HCT116 (cell line): ENCODE results near the gene WWOX. TPM values are rescaled to one million over a fixed set of nuclear protein-coding genes. Genes with fewer than 3 reads are reported as not detected.
"Not testable (repeated sequence)": the region's sequence is repeated elsewhere in the genome, so short reads cannot be mapped to it uniquely, and the experiment has no call there.

Source experiments
- ATAC-seq: fragments of 200-7000 bp; cut with Tn5 transposase; 2 replicates; pipeline ENCODE4 v1.9.1; 2020; ENCODE audit warnings: mild to moderate bottlenecking, moderate library complexity
- BruUV-seq: library from RNA; stranded (reverse); fragments of 400-500 nt; replicated peaks from 2 replicates; lab custom pipeline; 2021; lab: Mats Ljungman, UMichigan
- CTCF ChIA-PET: fragments of 300-600 bp; sonication (Branson Sonifier 250); formaldehyde crosslinking; loops from one replicate; lab custom pipeline; 2021; ENCODE audit warnings: antibody characterized with exemption; lab: Charles Lee
- POLR2A ChIA-PET: fragments of 300-600, 350-600 bp; sonication (Branson Sonifier 250); formaldehyde crosslinking; loops from one replicate; lab custom pipeline; 2021; ENCODE audit warnings: antibody characterized with exemption; lab: Charles Lee
- RAD21 ChIA-PET, 2 experiments: fragments of 300-600 bp; sonication (Branson Sonifier 250); formaldehyde crosslinking; loops; one replicate each; lab custom pipeline; 2023; ENCODE audit warnings: low total read pairs in 2 of 2; ENCODE audit not compliant: uncharacterized antibody in 2 of 2, unreplicated experiment in 2 of 2, low non-redundant PET in 1 of 2; lab: Charles Lee
- DNase-seq: peaks from one replicate; pipeline ENCODE4 v3.0.0-alpha.2; 2010; ENCODE audit warnings: low read depth, low spot score
- H2AFZ ChIP-seq: fragments of 200-600 bp; shearing (Covaris generic), sonication (generic); 2 replicates; pipeline ENCODE4 v1.6.1; 2017; ENCODE audit warnings: low read depth, mixed run types, mixed read lengths, antibody characterized with exemption, low read length; ENCODE audit not compliant: poor library complexity, severe bottlenecking
- H3K27ac ChIP-seq: 2 replicates; pipeline ENCODE4 v1.5.1; 2012; ENCODE audit warnings: low read depth, low read length
- H3K27me3 ChIP-seq: fragments of 200-600 bp; sonication (generic); 2 replicates; pipeline ENCODE4 v1.6.1; 2016; ENCODE audit warnings: mixed run types, low read length, mixed read lengths; ENCODE audit not compliant: insufficient read depth
- H3K36me3 ChIP-seq, 2 experiments: fragments of 200-500 bp in 1 of 2; fragments of 200-600 bp in 1 of 2; sonication (Bioruptor generic) in 1 of 2; sonication (generic) in 1 of 2; 2 replicates each; pipeline versions ENCODE4 v1.5.1 to v1.6.1; 2014 to 2016; ENCODE audit warnings: low read length in 2 of 2, inconsistent platforms in 1 of 2, mixed read lengths in 1 of 2, mixed run types in 1 of 2; ENCODE audit not compliant: insufficient read depth in 2 of 2, control insufficient read depth in 1 of 2
- H3K4me1 ChIP-seq, 2 experiments: fragments of 200-600 bp in 1 of 2; sonication (generic) in 1 of 2; 2 replicates each; pipeline versions ENCODE4 v1.5.1 to v1.6.1; 2012 to 2017; ENCODE audit warnings: low read length in 2 of 2, inconsistent platforms in 1 of 2, mild to moderate bottlenecking in 1 of 2, mixed read lengths in 1 of 2, mixed run types in 1 of 2, moderate library complexity in 1 of 2; ENCODE audit not compliant: insufficient read depth in 2 of 2, control insufficient read depth in 1 of 2
- H3K4me2 ChIP-seq: fragments of 200-600 bp; sonication (generic); 2 replicates; pipeline ENCODE4 v1.6.1; 2017; ENCODE audit warnings: mixed run types, low read length, mixed read lengths
- H3K4me3 ChIP-seq, 2 experiments: fragments of 200-600 bp in 1 of 2; sonication (generic) in 1 of 2; replicated peaks in 1 of 2; 2 replicates each; pipeline ENCODE4 v1.5.1; 2011 to 2016; ENCODE audit warnings: low read length in 2 of 2, control low read depth in 1 of 2, low read depth in 1 of 2, mild to moderate bottlenecking in 1 of 2, mixed read lengths in 1 of 2, mixed run types in 1 of 2
- H3K79me2 ChIP-seq: fragments of 200-600 bp; sonication (generic); 2 replicates; pipeline ENCODE4 v1.6.1; 2017; ENCODE audit warnings: mild to moderate bottlenecking, mixed run types, low read length, moderate library complexity, mixed read lengths; ENCODE audit not compliant: insufficient read depth
- H3K9ac ChIP-seq: fragments of 200-600 bp; sonication (generic); 2 replicates; pipeline ENCODE4 v1.6.1; 2016; ENCODE audit warnings: low read length, mixed read lengths
- H3K9me2 ChIP-seq: fragments of 200-600 bp; sonication (generic), shearing (Covaris generic); 2 replicates; pipeline ENCODE4 v1.6.1; 2017; ENCODE audit warnings: mixed run types, mild to moderate bottlenecking, moderate library complexity; ENCODE audit not compliant: insufficient read depth
- H3K9me3 ChIP-seq, 2 experiments: fragments of 200-500 bp in 1 of 2; fragments of 200-600 bp in 1 of 2; sonication (Bioruptor generic) in 1 of 2; sonication (generic) in 1 of 2; 2 replicates each; pipeline ENCODE4 v1.6.1; 2014 to 2017; ENCODE audit warnings: low read length in 2 of 2, mixed read lengths in 2 of 2, inconsistent platforms in 1 of 2, low read depth in 1 of 2, mild to moderate bottlenecking in 1 of 2, mixed run types in 1 of 2, moderate library complexity in 1 of 2; ENCODE audit not compliant: control insufficient read depth in 1 of 2, insufficient read depth in 1 of 2
- H4K20me1 ChIP-seq: fragments of 200-600 bp; sonication (generic), shearing (Covaris generic); 2 replicates; pipeline ENCODE4 v1.6.1; 2017; ENCODE audit warnings: mixed run types, mild to moderate bottlenecking, moderate library complexity; ENCODE audit not compliant: insufficient read depth
- ELF1 ChIP-seq: IDR thresholded peaks from 2 replicates; pipeline ENCODE4 v1.6.1; 2012; ENCODE audit warnings: low read depth, borderline replicate concordance
- EZH2 ChIP-seq: fragments of 200-600 bp; sonication (generic); IDR thresholded peaks from 2 replicates; pipeline ENCODE4 v1.6.1; 2017; ENCODE audit warnings: antibody characterized with exemption, mixed run types
- EZH2phosphoT487 ChIP-seq: fragments of 200-600 bp; IDR thresholded peaks from 2 replicates; pipeline ENCODE4 v1.6.1; 2018; ENCODE audit warnings: antibody characterized with exemption, borderline replicate concordance
- FOSL1 ChIP-seq: IDR thresholded peaks from 2 replicates; pipeline ENCODE4 v1.6.1; 2012; ENCODE audit warnings: low read depth
- JUND ChIP-seq: IDR thresholded peaks from 2 replicates; pipeline ENCODE4 v1.6.1; 2012
- MAX ChIP-seq: IDR thresholded peaks from 2 replicates; pipeline ENCODE4 v1.6.1; 2012
- RAD21 ChIP-seq: IDR thresholded peaks from 2 replicates; pipeline ENCODE4 v1.6.1; 2012; ENCODE audit warnings: low read depth, mild to moderate bottlenecking
- REST ChIP-seq: IDR thresholded peaks from 2 replicates; pipeline ENCODE4 v1.6.1; 2012; ENCODE audit warnings: low read depth
- SP1 ChIP-seq: IDR thresholded peaks from 2 replicates; pipeline ENCODE4 v1.6.1; 2012; ENCODE audit warnings: low read depth
- SRF ChIP-seq: IDR thresholded peaks from 2 replicates; pipeline ENCODE4 v1.6.1; 2012; ENCODE audit warnings: low read depth
- ZBTB33 ChIP-seq: IDR thresholded peaks from 2 replicates; pipeline ENCODE4 v1.6.1; 2011; ENCODE audit warnings: mild to moderate bottlenecking, low read length, moderate library complexity; ENCODE audit not compliant: insufficient replicate concordance; ENCODE audit errors: extremely low read depth
- ZFX ChIP-seq: fragments of 450-650 bp; IDR thresholded peaks from 2 replicates; pipeline ENCODE4 v1.6.1; 2017
- ZNF274 ChIP-seq: fragments of 200-500 bp; sonication (Bioruptor generic); IDR thresholded peaks from 2 replicates; pipeline ENCODE4 v1.6.1; 2014; ENCODE audit warnings: mild to moderate bottlenecking, low read depth, low read length, inconsistent platforms
- intact Hi-C: fragments of 100-400 bp; cut with micrococcal nuclease; formaldehyde crosslinking; loops from 2 replicates; pipeline ENCODE4 v1.10.0; 2022
- total RNA-seq: library from RNA; stranded (reverse); gene quantifications from one replicate; pipeline ENCODE4 v1.2.1, GENCODE V29; 2021; ENCODE audit not compliant: unreplicated experiment

Gene WWOX
- total RNA-seq, 1 experiment from 2014 or later = 13.7 TPM

GRCh38 chr16:79051313-79051712 is 951.9 kb downstream of the WWOX start:
- no peaks in the 10 kb centered on the region for H3K27me3 ChIP-seq
- H3K27ac ChIP-seq = no peak overlapping the region
- no peak overlapping the region for H3K4me3 ChIP-seq
- no peak for DNase-seq
- H3K9me3 ChIP-seq = peaks cover 4% of the 10 kb centered on the region in 2 experiments; a peak in 2 of 4 replicates
- no peaks in the 10 kb centered on the region for H4K20me1 ChIP-seq
- H3K9me2 ChIP-seq = no peaks in the 10 kb centered on the region
- no peaks in the 10 kb centered on the region for H3K79me2 ChIP-seq
- no peak overlapping the region for H3K9ac ChIP-seq
- CTCF ChIA-PET = no interaction called here
- intact Hi-C loops = no loop called here
- BruUV-seq = no TSS peak
- TF ChIP-seq EZH2phosphoT487 (no peak), ZFX (no peak), FOSL1 (no peak), ZNF274 (no peak), SRF (no peak), ZBTB33 (no peak), SP1 (no peak), MAX (no peak), REST (no peak), EZH2 (no peak), JUND (no peak), ELF1 (no peak), RAD21 (no peak)
- RAD21 ChIA-PET = no interaction called here
- H3K36me3 ChIP-seq = no peaks in the 10 kb centered on the region; a peak in 1 of 4 replicates
- no peak overlapping the region for H3K4me2 ChIP-seq
- no peaks in the 10 kb centered on the region for H3K4me1 ChIP-seq
- H2AFZ ChIP-seq = no peak overlapping the region
- POLR2A ChIA-PET = no interaction called here
- ATAC-seq = no peak

GRCh38 chr16:79052198-79052597 is 952.7 kb downstream of the WWOX start:
- H3K9ac ChIP-seq, H3K4me3 ChIP-seq, RAD21 ChIA-PET, H3K27ac ChIP-seq, H3K9me2 ChIP-seq, ATAC-seq, H3K4me1 ChIP-seq, DNase-seq, H3K36me3 ChIP-seq, H3K9me3 ChIP-seq, CTCF ChIA-PET, H3K27me3 ChIP-seq, H3K79me2 ChIP-seq, BruUV-seq, intact Hi-C loops, H4K20me1 ChIP-seq, H3K4me2 ChIP-seq, H2AFZ ChIP-seq, POLR2A ChIA-PET: not testable (repeated sequence)
